ENCODE data around the gene CCDC88B.

CCDC88B gene

GRCh38 chr11:64388894-64389293, 48.9 kb downstream of the CCDC88B start:
- Histone ChIP-seq H4K20me1 (ENCODE audit: low read depth, low read length) (no peaks in the 10 kb centered on the region), H3K9me2 (replicated peaks; ENCODE audit: insufficient read depth, low read length) (no peaks in the 10 kb centered on the region), H3K4me2 (ENCODE audit: low read depth, low read length, poor library complexity, severe bottlenecking) (no peak overlapping the region), H3K79me2 (ENCODE audit: insufficient read depth, low read length) (no peaks in the 10 kb centered on the region), H2AFZ (ENCODE audit: low read depth, low read length, severe bottlenecking) (no peak overlapping the region), H3K36me3 (ENCODE audit: low read length) (no peaks in the 10 kb centered on the region), H3K4me3 (ENCODE audit: insufficient read depth, low read length, poor library complexity, severe bottlenecking) (no peak overlapping the region), H3F3A (ENCODE audit: insufficient read depth) (no peaks in the 10 kb centered on the region), H3K9ac (ENCODE audit: low read length) (no peak overlapping the region), H3K9me3 (ENCODE audit: insufficient read depth, low read length) (no peaks in the 10 kb centered on the region), H3K27ac (ENCODE audit: low read depth, low read length) (no peak overlapping the region), H3K27me3 (ENCODE audit: low read length) (no peaks in the 10 kb centered on the region)
- TF ChIP-seq EZH2phosphoT487 (conservative IDR thresholded peaks at IDR 0.05; ENCODE audit: low read length) (no peak), CTCF (IDR thresholded peaks at IDR 0.05; ENCODE audit: insufficient read depth, low read length, poor library complexity, severe bottlenecking) (no peak)

GRCh38 chr11:64389851-64390250, 49.8 kb downstream of the CCDC88B start:
- H3K9ac ChIP-seq (ENCODE audit: low read length), result no peak overlapping the region
- H3F3A ChIP-seq (ENCODE audit: insufficient read depth), result no peaks in the 10 kb centered on the region
- H4K20me1 ChIP-seq (ENCODE audit: low read depth, low read length), result no peaks in the 10 kb centered on the region
- no peak overlapping the region for H3K4me2 ChIP-seq (ENCODE audit: low read depth, low read length, poor library complexity, severe bottlenecking)
- no peaks in the 10 kb centered on the region for H3K79me2 ChIP-seq (ENCODE audit: insufficient read depth, low read length)
- H3K27ac ChIP-seq (ENCODE audit: low read depth, low read length), result no peak overlapping the region
- no peaks in the 10 kb centered on the region for H3K9me3 ChIP-seq (ENCODE audit: insufficient read depth, low read length)
- H3K27me3 ChIP-seq (ENCODE audit: low read length), result no peaks in the 10 kb centered on the region
- TF ChIP-seq CTCF (IDR thresholded peaks at IDR 0.05; ENCODE audit: insufficient read depth, low read length, poor library complexity, severe bottlenecking) (no peak), EZH2phosphoT487 (conservative IDR thresholded peaks at IDR 0.05; ENCODE audit: low read length) (no peak)
- H3K4me3 ChIP-seq (ENCODE audit: insufficient read depth, low read length, poor library complexity, severe bottlenecking), result no peak overlapping the region
- H3K9me2 ChIP-seq (replicated peaks; ENCODE audit: insufficient read depth, low read length), result no peaks in the 10 kb centered on the region
- H3K36me3 ChIP-seq (ENCODE audit: low read length), result no peaks in the 10 kb centered on the region
- no peak overlapping the region for H2AFZ ChIP-seq (ENCODE audit: low read depth, low read length, severe bottlenecking)

- H3K27ac ChIP-seq (ENCODE audit: low read depth, low read length), result no peak overlapping the region
- no peaks in the 10 kb centered on the region for H3F3A ChIP-seq (ENCODE audit: insufficient read depth)
- no peaks in the 10 kb centered on the region for H3K27me3 ChIP-seq (ENCODE audit: low read length)
- no peak for TF ChIP-seq EZH2phosphoT487 (conservative IDR thresholded peaks at IDR 0.05; ENCODE audit: low read length)
- no peak for TF ChIP-seq CTCF (IDR thresholded peaks at IDR 0.05; ENCODE audit: insufficient read depth, low read length, poor library complexity, severe bottlenecking)
- H3K79me2 ChIP-seq (ENCODE audit: insufficient read depth, low read length), result no peaks in the 10 kb centered on the region
- H3K9ac ChIP-seq (ENCODE audit: low read length), result no peak overlapping the region
- H3K4me3 ChIP-seq (ENCODE audit: insufficient read depth, low read length, poor library complexity, severe bottlenecking), result no peak overlapping the region
- H3K4me2 ChIP-seq (ENCODE audit: low read depth, low read length, poor library complexity, severe bottlenecking), result no peak overlapping the region
- no peaks in the 10 kb centered on the region for H3K36me3 ChIP-seq (ENCODE audit: low read length)
- H2AFZ ChIP-seq (ENCODE audit: low read depth, low read length, severe bottlenecking), result no peak overlapping the region
- H3K9me3 ChIP-seq (ENCODE audit: insufficient read depth, low read length), result no peaks in the 10 kb centered on the region
- H4K20me1 ChIP-seq (ENCODE audit: low read depth, low read length), result no peaks in the 10 kb centered on the region
- H3K9me2 ChIP-seq (replicated peaks; ENCODE audit: insufficient read depth, low read length), result no peaks in the 10 kb centered on the region
These were observed 50.6 kb downstream of the CCDC88B start for GRCh38 chr11:64390558-64390957.

Measured in SU-DHL-6 (cell line).